BLaER1 (cell line): ENCODE results near the gene GBF1.

Experiments
- H3K27ac ChIP-seq: shearing (Covaris generic); formaldehyde crosslinking; 2 replicates; pipeline ENCODE4 v1.8.1; 2022
- H3K27me3 ChIP-seq: shearing (Covaris generic); formaldehyde crosslinking; 2 replicates; pipeline ENCODE4 v1.8.1; 2022
- H3K36me3 ChIP-seq: shearing (Covaris generic); formaldehyde crosslinking; 2 replicates; pipeline ENCODE4 v1.8.1; 2022
- H3K4me1 ChIP-seq: shearing (Covaris generic); formaldehyde crosslinking; 2 replicates; pipeline ENCODE4 v1.8.1; 2022
- H3K4me2 ChIP-seq: shearing (Covaris generic); formaldehyde crosslinking; 2 replicates; pipeline ENCODE4 v1.8.1; 2022
- H3K4me3 ChIP-seq: shearing (Covaris generic); formaldehyde crosslinking; 2 replicates; pipeline ENCODE4 v1.8.1; 2022
- H3K9ac ChIP-seq: shearing (Covaris generic); formaldehyde crosslinking; 2 replicates; pipeline ENCODE4 v1.8.1; 2022
- H3K9me3 ChIP-seq: shearing (Covaris generic); formaldehyde crosslinking; 2 replicates; pipeline ENCODE4 v1.8.1; 2022
- H4K20me1 ChIP-seq: shearing (Covaris generic); formaldehyde crosslinking; 2 replicates; pipeline ENCODE4 v1.8.1; 2022
- Cebpa-rat ChIP-seq: shearing (Covaris generic); IDR thresholded peaks from 2 replicates; pipeline ENCODE4 v1.8.1; 2022

Gene GBF1

GRCh38 chr10:102400598-102401341, 155.4 kb downstream of the GBF1 start:
- Histone ChIP-seq H4K20me1 (0 out of 2 replicates have a peak, but pooled peaks cover 10% of the 10 kb centered on the region), H3K36me3 (peaks cover 38% of the 10 kb centered on the region), H3K9me3 (no peaks in the 10 kb centered on the region), H3K27ac (no peak overlapping the region), H3K4me3 (no peak overlapping the region), H3K9ac (no peak overlapping the region), H3K4me2 (no peak overlapping the region), H3K27me3 (no peaks in the 10 kb centered on the region), H3K4me1 (peaks cover 29% of the 10 kb centered on the region)
- TF ChIP-seq Cebpa-rat: no peak

DNA sequence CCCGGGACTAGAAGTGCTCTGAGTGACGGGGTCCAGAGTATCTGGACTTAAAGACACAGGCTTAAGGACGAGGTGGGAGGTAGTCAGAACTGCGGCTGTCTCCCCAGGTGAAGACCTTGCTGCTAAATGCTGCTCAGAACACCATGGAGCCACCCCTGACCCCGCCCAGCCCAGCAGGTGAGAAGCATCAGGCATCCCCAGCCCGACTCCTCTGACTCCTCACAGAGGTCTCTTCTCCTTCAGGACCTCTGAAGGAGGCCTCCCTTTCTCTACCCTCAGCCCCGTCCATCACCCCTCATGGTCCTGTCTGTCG, 156.0 kb downstream of the GBF1 start:
- Histone ChIP-seq H3K27me3 (no peaks in the 10 kb centered on the region), H3K4me2 (no peak overlapping the region), H3K9me3 (no peaks in the 10 kb centered on the region), H3K9ac (no peak overlapping the region), H4K20me1 (0 out of 2 replicates have a peak, but pooled peaks cover 5% of the 10 kb centered on the region), H3K4me1 (peaks cover 23% of the 10 kb centered on the region), H3K4me3 (no peak overlapping the region), H3K27ac (no peak overlapping the region), H3K36me3 (peaks cover 38% of the 10 kb centered on the region)
- no peak for TF ChIP-seq Cebpa-rat

GRCh38 chr10:102401735-102402511, 156.6 kb downstream of the GBF1 start:
- Histone ChIP-seq H3K9ac (no peak overlapping the region), H4K20me1 (no peaks in the 10 kb centered on the region), H3K36me3 (peaks cover 33% of the 10 kb centered on the region), H3K4me3 (no peak overlapping the region), H3K9me3 (no peaks in the 10 kb centered on the region), H3K4me2 (no peak overlapping the region), H3K4me1 (peaks cover 17% of the 10 kb centered on the region), H3K27me3 (no peaks in the 10 kb centered on the region), H3K27ac (no peak overlapping the region)
- no peak for TF ChIP-seq Cebpa-rat

DNA sequence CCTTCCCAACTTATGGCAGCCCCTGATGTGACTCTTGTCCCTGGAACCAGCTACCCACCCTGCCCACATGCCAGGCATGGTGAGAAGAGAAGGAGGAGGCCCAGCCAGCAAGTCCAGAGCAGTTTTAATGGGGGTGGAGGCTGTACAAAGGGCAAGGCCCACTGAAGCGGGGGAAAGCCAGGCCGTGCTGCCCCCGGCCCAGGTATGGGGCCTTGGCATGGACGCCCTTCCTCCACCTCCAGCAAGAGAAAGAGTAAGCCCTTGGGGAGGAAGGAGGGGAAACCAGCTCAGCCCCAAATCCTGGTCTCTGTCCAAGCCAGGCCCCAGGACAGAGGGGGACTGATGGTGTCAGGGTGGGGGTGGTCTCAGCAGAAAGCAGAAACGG, 157.2 kb downstream of the GBF1 start:
- no peak overlapping the region for H3K27ac ChIP-seq
- no peak overlapping the region for H3K9ac ChIP-seq
- no peak overlapping the region for H3K4me2 ChIP-seq
- H3K9me3 ChIP-seq: no peaks in the 10 kb centered on the region
- no peaks in the 10 kb centered on the region for H4K20me1 ChIP-seq
- H3K4me1 ChIP-seq: peaks cover 16% of the 10 kb centered on the region
- H3K4me3 ChIP-seq: no peak overlapping the region
- peaks cover 4% of the 10 kb centered on the region for H3K27me3 ChIP-seq
- H3K36me3 ChIP-seq: peaks cover 30% of the 10 kb centered on the region
- no peak for TF ChIP-seq Cebpa-rat

- no peak for TF ChIP-seq Cebpa-rat
- H3K4me2 ChIP-seq: no peak overlapping the region
- H3K27me3 ChIP-seq: peaks cover 10% of the 10 kb centered on the region
- no peak overlapping the region for H3K9ac ChIP-seq
- peaks cover 16% of the 10 kb centered on the region for H3K4me1 ChIP-seq
- H3K36me3 ChIP-seq: peaks cover 24% of the 10 kb centered on the region
- H3K9me3 ChIP-seq: no peaks in the 10 kb centered on the region
- no peak overlapping the region for H3K4me3 ChIP-seq
- H3K27ac ChIP-seq: no peak overlapping the region
- H4K20me1 ChIP-seq: no peaks in the 10 kb centered on the region
These were observed 157.8 kb downstream of the GBF1 start for GRCh38 chr10:102403115-102403514.

GRCh38 chr10:102404361-102405107, 159.2 kb downstream of the GBF1 start:
- H3K27me3 ChIP-seq: peaks cover 24% of the 10 kb centered on the region
- no peaks in the 10 kb centered on the region for H4K20me1 ChIP-seq
- no peak for TF ChIP-seq Cebpa-rat
- peaks cover 7% of the 10 kb centered on the region for H3K4me1 ChIP-seq
- H3K9ac ChIP-seq: no peak overlapping the region
- H3K4me3 ChIP-seq: no peak overlapping the region
- H3K9me3 ChIP-seq: no peaks in the 10 kb centered on the region
- no peak overlapping the region for H3K4me2 ChIP-seq
- H3K27ac ChIP-seq: no peak overlapping the region
- H3K36me3 ChIP-seq: peaks cover 18% of the 10 kb centered on the region; the same call in 1 of the 2 replicates

- Histone ChIP-seq H4K20me1 (peaks cover 4% of the 10 kb centered on the region; the same call in 1 of the 2 replicates), H3K9ac (no peak overlapping the region), H3K27me3 (peaks cover 30% of the 10 kb centered on the region), H3K27ac (no peak overlapping the region), H3K36me3 (peaks cover 18% of the 10 kb centered on the region; the same call in 1 of the 2 replicates), H3K4me3 (no peak overlapping the region), H3K4me1 (peaks cover 1% of the 10 kb centered on the region; the same call in 1 of the 2 replicates), H3K4me2 (no peak overlapping the region), H3K9me3 (no peaks in the 10 kb centered on the region)
- no peak for TF ChIP-seq Cebpa-rat
These were observed 159.8 kb downstream of the GBF1 start for GRCh38 chr10:102405108-102405571.

DNA sequence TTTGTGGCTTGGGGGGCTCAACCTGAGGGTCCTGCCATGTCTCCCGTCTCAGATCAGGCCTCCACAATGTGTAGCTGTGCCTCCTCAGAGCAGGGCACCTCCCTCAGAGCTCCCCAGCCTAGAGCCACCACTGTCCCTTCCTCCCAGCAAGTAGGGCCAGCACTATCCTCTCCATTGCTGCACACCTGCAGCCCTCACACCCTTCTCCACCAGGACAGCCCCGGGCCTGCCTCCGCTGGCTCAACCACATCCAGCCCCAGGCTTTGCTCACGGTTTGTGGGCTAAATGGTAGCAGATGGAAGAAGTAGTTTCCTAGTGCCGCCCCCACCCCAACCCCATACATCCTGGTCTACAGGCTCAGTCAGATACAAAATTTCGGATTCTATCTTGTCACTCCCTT, 160.3 kb downstream of the GBF1 start:
- no peaks in the 10 kb centered on the region for H3K4me1 ChIP-seq
- H4K20me1 ChIP-seq: peaks cover 9% of the 10 kb centered on the region; the same call in 1 of the 2 replicates
- no peak for TF ChIP-seq Cebpa-rat

DNA sequence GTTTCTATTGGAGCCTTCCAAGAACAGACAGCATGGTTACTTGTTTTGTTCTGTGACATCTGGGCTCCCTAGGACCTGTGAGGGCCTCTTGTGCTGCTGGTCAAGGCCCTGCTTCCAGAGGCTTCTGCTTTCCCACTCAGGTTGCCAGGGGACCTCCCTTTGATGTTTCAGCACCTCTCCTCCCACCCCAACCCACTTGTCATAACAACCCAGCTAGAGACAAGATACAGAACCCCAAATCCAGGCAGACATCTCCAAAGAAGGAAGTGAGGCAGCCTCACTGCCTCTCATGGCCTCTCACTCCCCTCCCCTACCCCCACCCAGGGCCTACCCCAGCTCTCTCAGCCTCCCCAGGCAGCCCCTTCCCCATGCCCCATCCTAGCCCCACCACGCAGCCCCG, 161.5 kb downstream of the GBF1 start:
- Histone ChIP-seq H3K9me3 (no peaks in the 10 kb centered on the region), H3K4me3 (no peak overlapping the region), H3K36me3 (peaks cover 3% of the 10 kb centered on the region; the same call in 1 of the 2 replicates), H3K4me1 (no peaks in the 10 kb centered on the region), H3K4me2 (no peak overlapping the region), H4K20me1 (peaks cover 15% of the 10 kb centered on the region; the same call in 1 of the 2 replicates), H3K27ac (no peak overlapping the region), H3K27me3 (peaks cover 47% of the 10 kb centered on the region), H3K9ac (no peak overlapping the region)
- TF ChIP-seq Cebpa-rat: no peak

More for the DNA sequence above, 160.3 kb downstream of the GBF1 start:
- Histone ChIP-seq H3K4me2 (no peak overlapping the region), H3K36me3 (peaks cover 13% of the 10 kb centered on the region; the same call in 1 of the 2 replicates), H3K9ac (no peak overlapping the region), H3K9me3 (no peaks in the 10 kb centered on the region), H3K27me3 (peaks cover 35% of the 10 kb centered on the region), H3K27ac (no peak overlapping the region), H3K4me3 (no peak overlapping the region)
